Cardiac fibroblast (primary cell): ENCODE data around the gene SLC1A2.
A peak's percentile ranks its signal among the peaks of the same experiment; 100 is the strongest.

Experiments
- DNase-seq, 2 donors: peaks; one replicate each; pipeline versions ENCODE4 v3.0.0 to v3.0.0-alpha.2; 2010; ENCODE audit warnings: low read depth in 2 of 2
- H3K4me3 ChIP-seq, 2 donors: replicated peaks in 1 of 2; 1 replicate in 1 of 2; 2 replicates in 1 of 2; pipeline ENCODE4 v1.5.1; 2011; ENCODE audit warnings: low read depth in 2 of 2, low read length in 2 of 2, mild to moderate bottlenecking in 2 of 2, moderate library complexity in 1 of 2
- TF ChIP-seq, protein P1 (sequence below): IDR thresholded peaks from one replicate; pipeline ENCODE4 v1.5.1; 2011; ENCODE audit warnings: low read depth, mild to moderate bottlenecking, low read length, inconsistent platforms

The SLC1A2 gene

DNA sequence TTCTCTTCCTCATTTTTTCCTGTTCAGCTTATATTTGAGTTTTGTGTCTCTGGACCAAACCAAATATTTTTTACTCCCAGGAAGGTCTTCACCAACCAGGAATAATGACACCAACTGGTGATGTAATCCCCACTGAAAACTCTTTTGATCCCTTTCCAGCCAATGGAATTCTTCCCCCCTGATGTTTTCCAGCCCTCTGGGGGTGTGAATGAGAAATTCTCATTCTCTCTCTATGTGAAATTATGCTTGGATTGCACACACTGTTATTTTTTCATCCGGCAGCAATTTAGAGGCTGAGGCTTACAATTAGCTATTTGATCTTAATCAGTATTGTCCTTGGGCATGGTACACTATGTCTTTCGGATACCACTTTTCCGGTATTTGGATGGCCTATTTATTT, 39.5 kb upstream of the SLC1A2 start:
- TF ChIP-seq, protein P1, sequence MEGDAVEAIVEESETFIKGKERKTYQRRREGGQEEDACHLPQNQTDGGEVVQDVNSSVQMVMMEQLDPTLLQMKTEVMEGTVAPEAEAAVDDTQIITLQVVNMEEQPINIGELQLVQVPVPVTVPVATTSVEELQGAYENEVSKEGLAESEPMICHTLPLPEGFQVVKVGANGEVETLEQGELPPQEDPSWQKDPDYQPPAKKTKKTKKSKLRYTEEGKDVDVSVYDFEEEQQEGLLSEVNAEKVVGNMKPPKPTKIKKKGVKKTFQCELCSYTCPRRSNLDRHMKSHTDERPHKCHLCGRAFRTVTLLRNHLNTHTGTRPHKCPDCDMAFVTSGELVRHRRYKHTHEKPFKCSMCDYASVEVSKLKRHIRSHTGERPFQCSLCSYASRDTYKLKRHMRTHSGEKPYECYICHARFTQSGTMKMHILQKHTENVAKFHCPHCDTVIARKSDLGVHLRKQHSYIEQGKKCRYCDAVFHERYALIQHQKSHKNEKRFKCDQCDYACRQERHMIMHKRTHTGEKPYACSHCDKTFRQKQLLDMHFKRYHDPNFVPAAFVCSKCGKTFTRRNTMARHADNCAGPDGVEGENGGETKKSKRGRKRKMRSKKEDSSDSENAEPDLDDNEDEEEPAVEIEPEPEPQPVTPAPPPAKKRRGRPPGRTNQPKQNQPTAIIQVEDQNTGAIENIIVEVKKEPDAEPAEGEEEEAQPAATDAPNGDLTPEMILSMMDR = no peak
- H3K4me3 ChIP-seq = no peak overlapping the region
- no peak for DNase-seq

DNA sequence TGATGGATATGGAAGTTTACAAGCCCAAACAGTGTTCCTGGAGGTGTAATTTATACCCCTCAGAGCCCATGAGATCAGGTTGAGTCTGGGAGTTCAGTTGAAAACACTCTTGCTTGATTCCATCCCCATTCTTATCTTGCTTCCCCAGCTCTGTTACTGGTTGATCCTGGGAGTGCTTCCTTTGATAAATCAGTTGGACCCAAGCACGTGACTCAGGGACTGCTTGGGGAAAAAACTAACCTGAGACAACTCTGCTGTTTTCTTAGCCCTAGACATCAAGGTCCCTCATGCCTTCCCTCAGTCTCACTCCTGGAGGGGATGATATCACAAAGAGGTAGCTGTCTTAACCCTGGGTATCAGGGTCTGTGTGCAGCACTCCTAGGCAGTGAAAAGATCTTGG, 35.0 kb upstream of the SLC1A2 start:
- no peak overlapping the region for H3K4me3 ChIP-seq
- TF ChIP-seq, protein P1 = no peak
- no peak for DNase-seq

DNA sequence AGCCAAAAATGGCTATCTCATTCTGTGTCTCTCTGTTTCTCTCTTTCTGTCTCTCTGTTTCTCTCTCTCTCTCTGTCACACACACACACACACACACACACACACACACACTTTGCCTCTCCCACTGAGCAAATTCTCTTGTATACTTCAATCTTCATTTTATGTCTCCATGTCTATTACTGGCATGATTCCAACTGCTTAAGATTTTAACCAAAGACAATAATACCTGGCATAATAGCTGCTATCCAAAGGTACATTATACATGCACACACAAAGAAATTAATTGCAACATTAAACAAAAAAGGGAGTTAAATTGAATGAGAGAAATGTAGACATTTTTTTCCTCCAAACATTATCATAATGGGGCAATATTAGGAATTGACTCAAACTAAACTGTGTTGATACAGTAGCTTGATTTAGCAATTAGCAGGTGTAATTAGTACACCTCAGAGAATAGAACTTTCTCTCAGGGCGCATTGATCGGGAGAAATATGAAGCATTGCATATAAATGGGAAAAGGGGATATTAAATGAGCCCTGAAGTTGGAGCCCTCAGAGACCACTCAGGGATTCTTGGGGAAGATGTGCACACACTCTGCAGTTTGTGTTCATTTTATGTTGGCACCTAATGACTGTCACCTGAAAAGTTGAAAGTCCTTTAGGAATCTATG, 17.4 kb upstream of the SLC1A2 start:
- DNase-seq = no peak
- no peak overlapping the region for H3K4me3 ChIP-seq
- TF ChIP-seq, protein P1 = no peak

DNA sequence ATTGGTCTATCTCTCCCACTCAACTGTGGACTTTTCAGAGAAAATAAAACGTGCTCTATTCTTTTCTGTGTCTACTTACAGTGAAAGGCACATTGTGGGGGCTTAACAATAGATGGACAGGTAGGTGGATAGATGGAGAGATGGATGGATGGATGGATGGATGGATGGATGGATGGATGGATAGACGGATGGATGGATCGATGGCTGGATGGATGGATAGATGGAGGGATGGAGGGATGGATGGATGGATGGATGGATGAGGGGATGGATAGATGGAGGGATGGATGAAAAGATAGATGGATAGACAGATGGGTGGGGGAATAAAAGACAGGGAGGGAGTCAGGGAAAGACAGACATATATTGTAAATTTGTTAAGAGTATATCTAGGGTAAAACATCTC, 14.2 kb upstream of the SLC1A2 start:
- DNase-seq = no peak
- H3K4me3 ChIP-seq = no peak overlapping the region
- TF ChIP-seq, protein P1 = no peak

DNA sequence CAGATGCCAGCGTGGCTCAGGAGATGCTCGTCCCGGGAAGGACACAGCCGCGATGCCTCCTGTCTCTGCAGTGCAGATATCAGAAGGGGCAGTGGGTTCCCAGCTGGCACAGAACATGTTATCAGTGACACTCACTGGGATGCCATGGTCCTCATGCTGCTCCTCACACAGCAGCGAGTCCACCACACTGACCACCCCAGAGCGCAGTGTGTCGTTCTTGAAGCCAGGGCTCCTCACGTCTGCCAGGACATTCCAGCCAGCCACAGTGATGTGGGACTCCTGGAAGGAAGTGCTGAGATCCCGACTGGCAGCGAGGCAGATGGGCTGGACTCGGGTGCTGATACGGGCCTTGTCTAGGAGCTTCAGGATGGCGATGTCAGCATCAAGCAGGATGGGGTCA, 13.1 kb upstream of the SLC1A2 start:
- TF ChIP-seq, protein P1 = no peak
- no peak overlapping the region for H3K4me3 ChIP-seq
- DNase-seq = no peak

DNA sequence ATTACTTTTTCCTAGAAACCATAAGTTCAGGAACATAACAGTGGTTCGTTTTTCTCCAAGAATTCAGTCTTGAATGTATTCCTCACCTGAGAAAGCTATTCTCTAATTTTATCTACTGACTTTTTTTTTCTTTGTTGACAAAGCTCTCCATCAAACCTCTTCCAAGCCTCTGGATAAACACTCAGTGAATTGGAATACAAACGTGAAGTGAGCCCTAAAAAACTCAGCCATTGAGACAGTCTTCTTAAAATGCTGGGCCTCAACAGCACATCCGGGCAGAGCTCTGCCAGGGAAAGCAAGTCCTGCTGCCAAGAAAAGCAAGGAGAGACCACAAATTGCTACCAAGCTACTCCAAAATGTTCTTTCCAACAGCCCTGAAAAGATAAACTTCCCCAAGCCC, 7.7 kb upstream of the SLC1A2 start:
- H3K4me3 ChIP-seq = no peak overlapping the region
- TF ChIP-seq, protein P1 = no peak
- DNase-seq = peak; percentile 75 to 86

DNA sequence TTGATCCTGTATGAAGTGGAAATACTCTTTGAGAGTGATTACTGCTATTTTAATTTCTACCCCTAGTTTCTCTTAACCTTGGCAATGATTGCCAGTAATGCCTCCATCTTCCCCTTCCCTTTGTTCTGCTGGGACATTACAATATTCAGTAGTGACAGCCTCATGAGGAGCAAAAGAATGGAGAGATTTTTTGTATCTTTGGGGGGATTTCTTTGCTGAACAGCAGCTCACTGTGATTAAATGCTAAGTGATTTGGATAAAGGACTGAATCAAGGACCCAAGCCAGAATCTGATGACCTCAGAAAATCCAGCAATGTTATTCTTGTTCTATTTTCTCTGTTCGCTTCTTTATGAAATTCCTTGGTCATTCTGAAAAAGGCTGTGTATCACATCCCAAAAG, 7.0 kb upstream of the SLC1A2 start:
- H3K4me3 ChIP-seq = no peak overlapping the region
- DNase-seq = no peak
- TF ChIP-seq, protein P1 = no peak
